HG03575 (cell line): ENCODE results near the gene P3H3.

Experiments
- ATAC-seq: cut with Tn5 transposase; IDR thresholded peaks from one replicate; pipeline ENCODE4 v1.9.1; 2021; ENCODE audit not compliant: unreplicated experiment, insufficient number of reproducible peaks, low FRiP score; ENCODE audit errors: extremely low read depth

P3H3 gene

GRCh38 chr12:6827982-6828780 is at the start of gene P3H3:
Gene P3H3, plus strand, starts transcription at chr12:6828407. Its CDS starts 34 bp downstream, at chr12:6828441.
- no peak for ATAC-seq

- no peak for ATAC-seq
Observed at GRCh38 chr12:6778574-6779550, 49.3 kb upstream of the P3H3 start.

GRCh38 chr12:6779708-6780432 is 48.3 kb upstream of the P3H3 start:
- no peak for ATAC-seq

GRCh38 chr12:6780573-6780972 is 47.6 kb upstream of the P3H3 start:
- no peak for ATAC-seq

- no peak for ATAC-seq
Observed at GRCh38 chr12:6782119-6782518, 46.1 kb upstream of the P3H3 start.

GRCh38 chr12:6782850-6783566 is 45.2 kb upstream of the P3H3 start:
- ATAC-seq, result no peak

- no peak for ATAC-seq
Observed at GRCh38 chr12:6783828-6784227, 44.4 kb upstream of the P3H3 start.

GRCh38 chr12:6784296-6784695 is 43.9 kb upstream of the P3H3 start:
- ATAC-seq, result no peak

GRCh38 chr12:6784761-6785160 is 43.4 kb upstream of the P3H3 start:
- no peak for ATAC-seq

- no peak for ATAC-seq
Observed at GRCh38 chr12:6786416-6787094, 41.7 kb upstream of the P3H3 start.

GRCh38 chr12:6787309-6787708 is 40.9 kb upstream of the P3H3 start:
- ATAC-seq, result no peak

- ATAC-seq, result no peak
Observed at GRCh38 chr12:6788972-6789924, 39.0 kb upstream of the P3H3 start, which contains the start of gene CD4. Gene CD4, plus strand, starts transcription at chr12:6789528. Its CDS starts 10,611 bp downstream, at chr12:6800139.

- no peak for ATAC-seq
Observed at GRCh38 chr12:6790496-6791150, 37.6 kb upstream of the P3H3 start.

GRCh38 chr12:6791931-6792520 is 36.2 kb upstream of the P3H3 start:
- ATAC-seq, result no peak

- no peak for ATAC-seq
Observed at GRCh38 chr12:6792522-6793201, 35.5 kb upstream of the P3H3 start.

GRCh38 chr12:6795088-6795487 is 33.1 kb upstream of the P3H3 start:
- no peak for ATAC-seq
